HG02852 (cell line): ENCODE data around the gene TNIK.

ENCODE experiments used
- ATAC-seq: cut with Tn5 transposase; IDR thresholded peaks from one replicate; pipeline ENCODE4 v1.9.1; 2021; ENCODE audit warnings: mild to moderate bottlenecking, moderate library complexity; ENCODE audit not compliant: unreplicated experiment

TNIK gene

GRCh38 chr3:171018156-171018935 lies 441.9 kb downstream of the TNIK start:
- no peak for ATAC-seq

GRCh38 chr3:171013822-171014748 lies 446.1 kb downstream of the TNIK start:
- ATAC-seq, result no peak

DNA sequence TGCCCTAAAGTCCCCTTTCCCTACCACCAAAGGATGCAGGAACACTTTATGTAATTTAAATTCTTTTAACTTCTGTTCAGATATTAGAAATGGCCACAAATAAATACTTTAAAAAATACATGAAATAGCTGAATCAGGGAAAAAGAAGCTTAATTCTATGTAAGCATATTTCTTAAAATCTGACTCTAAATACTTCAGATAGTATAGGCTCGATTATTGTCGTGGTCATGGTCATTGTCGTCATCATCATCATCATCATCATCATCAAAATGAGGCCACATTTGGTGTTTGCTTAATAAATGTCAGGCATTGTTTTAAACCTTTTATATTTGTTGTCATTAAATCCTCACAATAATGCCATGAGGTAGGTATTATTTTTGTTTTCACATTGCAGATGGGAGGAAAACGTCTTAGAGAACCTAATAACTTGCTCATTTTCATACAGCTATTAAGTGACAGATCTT lies 448.3 kb downstream of the TNIK start:
- ATAC-seq, result no peak
